GM19438 (cell line): ENCODE measurements around the gene TMEM50A.
"Not testable (repeated sequence)": the region's sequence is repeated elsewhere in the genome, so short reads cannot be mapped to it uniquely, and the experiment has no call there.

Experiments
- ATAC-seq: cut with Tn5 transposase; IDR thresholded peaks from one replicate; pipeline ENCODE4 v1.9.1; 2021; ENCODE audit warnings: low read depth; ENCODE audit not compliant: unreplicated experiment

The TMEM50A gene

GRCh38 chr1:25329950-25330349, 8.2 kb upstream of the TMEM50A start:
- ATAC-seq, result not testable (repeated sequence)

- peak; percentile 39 for ATAC-seq
These were observed 1.2 kb upstream of the TMEM50A start for GRCh38 chr1:25336922-25337354.

GRCh38 chr1:25337483-25338187, 499 bp upstream of the TMEM50A start:
- peak; percentile 34 for ATAC-seq

GRCh38 chr1:25338986-25339385, 852 bp downstream of the TMEM50A start:
- no peak for ATAC-seq

GRCh38 chr1:25341746-25342145, 3.6 kb downstream of the TMEM50A start:
- ATAC-seq, result no peak

GRCh38 chr1:25342846-25343245, 4.7 kb downstream of the TMEM50A start:
- ATAC-seq, result no peak

GRCh38 chr1:25343872-25344271, 5.7 kb downstream of the TMEM50A start:
- no peak for ATAC-seq

GRCh38 chr1:25347556-25347955, 9.4 kb downstream of the TMEM50A start:
- ATAC-seq, result no peak

- no peak for ATAC-seq
These were observed 11.5 kb downstream of the TMEM50A start for GRCh38 chr1:25349606-25350005.

GRCh38 chr1:25355841-25356395, 17.8 kb downstream of the TMEM50A start:
- ATAC-seq, result no peak

GRCh38 chr1:25356441-25356840, 18.3 kb downstream of the TMEM50A start:
- no peak for ATAC-seq

- ATAC-seq, result no peak
These were observed 18.7 kb downstream of the TMEM50A start for GRCh38 chr1:25356848-25357247.

- no peak for ATAC-seq
These were observed 22.8 kb downstream of the TMEM50A start for GRCh38 chr1:25360596-25361581.

GRCh38 chr1:25361901-25362300, 23.8 kb downstream of the TMEM50A start:
- ATAC-seq, result no peak

GRCh38 chr1:25362634-25363559, 24.8 kb downstream of the TMEM50A start:
- not testable (repeated sequence) for ATAC-seq

GRCh38 chr1:25369241-25369640, 31.1 kb downstream of the TMEM50A start:
- no peak for ATAC-seq

- ATAC-seq, result not testable (repeated sequence)
These were observed 31.6 kb downstream of the TMEM50A start for GRCh38 chr1:25369691-25370271.

- ATAC-seq, result not testable (repeated sequence)
These were observed 33.6 kb downstream of the TMEM50A start for GRCh38 chr1:25371757-25372156.

- not testable (repeated sequence) for ATAC-seq
These were observed 40.2 kb downstream of the TMEM50A start for GRCh38 chr1:25378367-25378766.

GRCh38 chr1:25382543-25382942, 44.4 kb downstream of the TMEM50A start:
- ATAC-seq, result not testable (repeated sequence)
